Endometrial microvascular endothelial cells (primary cell): ENCODE data around the gene CLIC2. TPM values are rescaled to one million over a fixed set of nuclear protein-coding genes. Genes with fewer than 3 reads are reported as not detected.
"Not testable (repeated sequence)": the region's sequence is repeated elsewhere in the genome, so short reads cannot be mapped to it uniquely, and the experiment has no call there.

Experiments
- in situ Hi-C: cut with HindIII; loops from 2 replicates; pipeline ENCODE4 v1.10.0; 2017; ENCODE audit warnings: low sequenced_read_pairs, low pct_unique_long_range_greater_than_20kb; ENCODE audit errors: inconsistent ontology term
- total RNA-seq: library from RNA; depleted of rRNA; stranded (reverse); fragments of >200 nt; gene quantifications from one replicate; pipeline ENCODE4 v1.2.3, GENCODE V29; 2015; ENCODE audit errors: inconsistent ontology term

Gene CLIC2
- total RNA-seq, result 2.8 TPM

DNA sequence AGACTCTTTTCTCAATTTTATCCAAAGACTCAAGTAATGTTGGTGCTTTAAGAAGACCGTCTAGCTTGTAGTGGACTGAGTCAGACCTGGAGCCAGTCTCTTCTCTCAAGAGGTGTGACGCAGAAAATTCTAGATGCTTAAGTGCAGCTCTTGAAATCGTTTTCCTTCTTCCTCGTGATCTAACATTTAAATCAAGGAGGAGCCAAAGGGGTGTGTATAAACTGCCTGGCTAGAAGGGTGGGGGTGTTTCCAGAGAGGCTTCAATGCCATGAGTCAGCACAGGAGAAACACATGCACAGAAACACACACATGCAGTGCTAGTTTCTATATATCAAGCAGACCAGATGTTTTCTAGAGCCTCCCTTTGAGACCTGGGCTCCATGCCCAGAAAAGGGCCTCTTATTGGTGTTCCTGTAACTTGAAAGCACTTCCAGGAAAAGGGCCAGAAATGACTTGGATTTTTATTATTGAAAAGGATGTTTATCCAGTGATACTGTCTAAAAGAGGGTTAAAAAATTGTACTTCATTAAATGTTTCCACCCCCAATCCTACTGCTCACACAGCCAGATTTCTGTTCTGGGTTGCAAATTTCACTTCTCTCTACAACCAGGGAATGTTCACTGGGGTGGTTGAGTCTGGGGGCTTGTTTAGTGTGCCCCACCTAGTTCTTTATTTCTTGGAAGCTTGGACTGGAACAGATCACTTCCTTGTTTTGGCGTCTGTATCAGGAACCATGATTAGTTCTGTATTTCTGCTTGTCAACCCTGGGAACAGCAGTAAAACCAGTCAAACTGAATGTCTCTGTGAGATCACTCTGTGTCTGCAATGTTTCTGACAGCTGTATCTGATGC is at the start of gene CLIC2:
Gene CLIC2 (minus strand): TSS at position 129 of the 851 bp plus-strand sequence. CDS start 187 bp downstream, outside the sequence.
- in situ Hi-C loops, result no loop called here

DNA sequence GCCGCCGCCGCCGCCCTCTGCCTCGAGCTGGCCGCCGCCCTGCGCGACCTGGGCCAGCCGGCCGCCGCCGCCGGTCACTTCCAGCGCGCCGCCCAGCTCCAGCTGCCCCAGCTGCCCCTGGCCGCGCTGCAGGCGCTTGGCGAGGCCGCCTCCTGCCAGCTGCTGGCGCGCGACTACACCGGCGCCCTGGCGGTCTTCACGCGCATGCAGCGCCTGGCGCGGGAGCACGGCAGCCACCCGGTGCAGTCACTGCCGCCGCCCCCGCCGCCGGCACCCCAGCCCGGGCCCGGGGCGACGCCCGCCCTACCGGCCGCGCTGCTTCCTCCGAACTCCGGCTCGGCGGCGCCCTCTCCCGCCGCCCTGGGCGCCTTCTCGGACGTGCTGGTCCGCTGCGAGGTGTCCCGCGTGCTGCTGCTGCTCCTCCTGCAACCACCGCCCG is 48.1 kb upstream of the CLIC2 start:
- in situ Hi-C loops, result not testable (repeated sequence)

DNA sequence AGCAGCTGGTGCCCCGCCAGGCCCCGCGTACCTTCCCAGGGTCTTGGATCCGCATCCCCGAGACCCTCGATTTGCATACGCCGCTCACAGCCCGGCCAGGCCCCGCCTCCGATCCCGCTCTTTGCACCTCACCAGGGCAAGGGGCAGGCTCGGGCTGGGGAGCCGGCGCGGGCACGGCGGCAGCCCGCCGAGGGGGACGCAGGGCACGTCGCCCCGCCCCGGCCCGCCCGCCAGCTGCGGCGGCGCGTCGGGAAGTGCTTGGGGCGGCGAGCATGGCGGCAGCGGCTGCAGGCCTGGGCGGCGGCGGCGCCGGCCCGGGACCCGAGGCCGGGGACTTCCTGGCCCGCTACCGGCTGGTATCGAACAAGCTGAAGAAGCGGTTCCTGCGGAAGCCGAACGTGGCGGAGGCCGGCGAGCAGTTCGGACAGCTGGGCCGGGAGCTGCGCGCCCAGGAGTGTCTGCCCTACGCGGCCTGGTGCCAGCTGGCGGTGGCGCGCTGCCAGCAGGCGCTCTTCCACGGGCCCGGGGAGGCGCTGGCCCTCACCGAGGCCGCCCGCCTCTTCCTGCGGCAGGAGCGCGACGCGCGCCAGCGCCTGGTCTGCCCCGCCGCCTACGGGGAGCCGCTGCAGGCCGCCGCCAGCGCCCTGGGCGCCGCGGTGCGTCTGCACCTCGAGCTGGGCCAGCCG is 47.6 kb upstream of the CLIC2 start, which contains the start of gene F8A2:
Gene F8A2 (plus strand): TSS at position 253 of the 686 bp plus-strand sequence. CDS start 20 bp downstream, at position 273.
- in situ Hi-C loops, result not testable (repeated sequence)

DNA sequence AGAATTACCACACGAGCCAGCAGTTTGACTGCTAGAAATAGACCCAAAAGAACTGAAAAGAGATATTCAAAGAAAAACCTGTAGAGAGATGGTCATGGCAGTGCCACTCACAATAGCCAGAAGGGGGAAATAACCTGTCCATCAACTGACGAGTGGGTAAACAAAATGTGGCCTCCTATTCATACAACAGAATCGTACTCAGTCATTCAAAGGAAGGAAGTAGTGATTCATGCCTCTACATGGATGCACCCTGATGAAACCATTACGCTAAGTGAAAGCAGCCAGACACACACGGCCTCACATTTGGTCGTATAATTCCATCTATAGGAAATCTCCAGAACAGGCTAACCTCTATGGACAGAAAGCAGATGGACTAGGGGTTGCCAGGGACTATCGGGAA is 45.4 kb upstream of the CLIC2 start:
- in situ Hi-C loops, result not testable (repeated sequence)

GRCh38 chrX:155373777-155374458 is 39.5 kb upstream of the CLIC2 start:
- in situ Hi-C loops, result not testable (repeated sequence)

GRCh38 chrX:155363712-155364111 is 29.3 kb upstream of the CLIC2 start:
- in situ Hi-C loops, result not testable (repeated sequence)

GRCh38 chrX:155349448-155349847 is 15.0 kb upstream of the CLIC2 start:
- in situ Hi-C loops, result not testable (repeated sequence)

DNA sequence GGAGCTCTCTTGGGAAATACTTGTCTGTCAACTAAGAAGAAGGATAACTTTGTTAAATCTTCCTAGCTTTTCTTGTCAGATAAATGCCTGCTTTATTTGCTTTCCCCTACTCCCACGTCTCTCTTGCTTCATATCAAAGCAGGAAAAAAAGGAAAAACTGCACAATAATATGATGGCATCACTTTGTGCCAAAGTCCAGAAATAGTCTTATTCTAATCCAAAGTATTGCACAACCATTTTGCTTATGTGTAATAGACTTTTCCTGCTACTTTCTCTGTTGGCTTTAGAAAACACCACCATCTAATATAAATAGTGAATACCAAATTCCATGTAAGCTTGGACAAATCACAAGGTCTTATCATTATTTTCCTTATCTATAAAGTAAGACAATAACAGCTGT is 11.3 kb upstream of the CLIC2 start:
- in situ Hi-C loops, result not testable (repeated sequence)

- in situ Hi-C loops, result not testable (repeated sequence)
Observed at GRCh38 chrX:155335337-155335712, 911 bp upstream of the CLIC2 start.

DNA sequence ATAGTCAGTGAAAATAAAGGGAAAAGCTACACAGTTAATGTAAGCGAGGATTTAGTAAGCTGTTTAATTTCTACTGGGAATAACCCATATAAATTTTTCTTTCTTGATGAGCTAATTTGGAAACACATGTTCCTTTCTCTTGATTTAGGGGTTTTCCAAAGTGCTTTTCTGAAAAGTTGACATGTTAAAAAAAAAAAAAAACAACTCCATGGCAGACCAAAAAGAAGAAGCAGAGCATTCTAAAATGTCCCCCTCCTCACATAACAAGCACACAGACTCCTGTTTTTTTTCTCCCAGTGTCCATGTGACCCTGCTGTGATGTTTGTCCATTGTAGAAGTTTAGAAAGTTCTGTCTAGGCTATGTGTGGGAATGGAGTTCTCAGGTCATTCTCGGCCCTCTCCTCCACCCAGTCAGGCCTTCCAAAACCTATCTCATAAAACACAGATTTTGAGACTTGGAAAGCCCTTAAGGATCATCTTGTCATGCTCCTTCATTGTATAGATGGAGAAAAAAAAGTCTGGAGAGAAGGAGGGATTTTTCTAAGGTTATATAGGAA is 792 bp downstream of the CLIC2 start:
- in situ Hi-C loops, result no loop called here

DNA sequence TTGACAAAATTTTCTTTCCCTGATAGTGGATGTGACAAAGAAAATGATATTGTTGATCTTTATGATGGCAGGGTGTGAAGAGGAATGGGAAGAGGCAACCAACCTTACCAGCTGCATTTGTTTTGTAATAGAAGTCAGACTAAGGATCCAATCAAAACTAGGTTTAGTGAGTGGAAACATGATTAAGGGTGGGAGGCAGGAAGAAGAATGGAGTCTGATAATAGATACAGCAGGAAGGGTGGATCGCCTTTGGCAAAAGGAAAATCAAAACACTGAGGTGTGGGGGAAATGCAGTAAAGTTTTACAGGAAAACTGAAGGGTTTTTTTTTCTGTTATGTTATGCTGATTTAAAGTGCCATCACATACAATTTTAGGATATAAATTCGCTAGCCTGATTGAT is 3.4 kb downstream of the CLIC2 start:
- in situ Hi-C loops, result no loop called here

- in situ Hi-C loops, result no loop called here
Observed at GRCh38 chrX:155329293-155329692, 5.1 kb downstream of the CLIC2 start.

GRCh38 chrX:155326610-155327009 is 7.8 kb downstream of the CLIC2 start:
- in situ Hi-C loops, result no loop called here

DNA sequence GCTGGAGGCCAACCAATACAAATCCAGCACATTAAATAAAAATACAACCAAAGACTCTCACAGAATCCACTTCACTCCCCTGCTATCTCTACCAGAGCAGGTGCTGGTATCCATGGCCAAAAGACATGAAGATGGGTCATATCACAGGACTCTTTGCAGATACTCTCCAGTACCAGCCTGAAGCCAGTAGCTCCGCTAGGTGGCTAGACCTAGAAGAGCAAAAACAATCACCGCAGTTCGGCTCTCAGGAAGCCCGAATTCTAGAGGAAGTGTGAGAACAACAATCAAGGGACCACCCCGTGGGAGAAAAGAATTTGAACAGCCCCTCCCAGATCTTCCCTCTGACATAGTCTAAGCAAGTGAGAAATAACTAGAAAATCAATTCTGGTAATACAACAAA is 20.2 kb downstream of the CLIC2 start:
- in situ Hi-C loops, result no loop called here

GRCh38 chrX:155313766-155314165 is 20.6 kb downstream of the CLIC2 start:
- in situ Hi-C loops, result no loop called here

- in situ Hi-C loops, result no loop called here
Observed at GRCh38 chrX:155293771-155294170, 40.6 kb downstream of the CLIC2 start.

GRCh38 chrX:155279873-155280272 is 54.5 kb downstream of the CLIC2 start:
- in situ Hi-C loops, result no loop called here

DNA sequence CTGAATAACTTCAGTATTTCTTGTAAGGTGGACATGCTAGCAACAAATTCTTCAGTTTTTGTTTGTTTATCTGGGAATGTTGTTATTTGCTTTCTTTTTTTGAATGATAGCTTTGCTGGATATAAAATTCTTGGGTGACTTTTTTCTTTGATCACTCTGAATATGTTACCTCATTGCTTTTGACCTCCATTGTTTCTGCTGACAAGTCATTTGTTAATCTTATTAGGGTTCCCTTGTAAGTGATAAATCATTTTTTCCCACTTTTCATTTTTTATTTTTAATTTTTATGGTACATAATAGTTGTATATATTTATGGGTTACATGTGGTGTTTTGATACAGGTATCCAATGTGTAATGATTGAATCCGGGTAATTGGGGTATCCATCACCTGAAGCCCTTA is 63.4 kb downstream of the CLIC2 start:
- in situ Hi-C loops, result no loop called here

GRCh38 chrX:155267995-155268394 is 66.4 kb downstream of the CLIC2 start:
- in situ Hi-C loops, result not testable (repeated sequence)
